Measurements from ENCODE around the gene ALX3.
"Not testable (repeated sequence)": the region's sequence is repeated elsewhere in the genome, so short reads cannot be mapped to it uniquely, and the experiment has no call there.

- TF ChIP-seq POLR2AphosphoS5, CTCF (IDR thresholded peaks at IDR 0.05): not testable (repeated sequence)
Measured at GRCh38 chr1:110030687-110031086, 39.8 kb downstream of the ALX3 start.
